Measurements from ENCODE around the gene WNT5A. TPM values are rescaled to one million over a fixed set of nuclear protein-coding genes. Genes with fewer than 3 reads are reported as not detected.

WNT5A gene
- total and polyA plus RNA-seq, 2 donors (not counting 1 experiment from before 2014, with no cell fraction given), result not detected

- Mint-ChIP-seq H3K4me1 (no peaks in the 10 kb centered on the region), H3K27me3 (peaks cover 39% of the 10 kb centered on the region)
- no peak for TF ChIP-seq EZH2 (IDR thresholded peaks at IDR 0.05; ENCODE audit: borderline replicate concordance, insufficient read depth, low read depth, low read length, poor library complexity, severe bottlenecking)
- TF ChIP-seq CTCF (IDR thresholded peaks at IDR 0.05), result no peak
Measured at GRCh38 chr3:55473788-55474187, 13.3 kb downstream of the WNT5A start.

GRCh38 chr3:55471522-55472280 is 15.4 kb downstream of the WNT5A start:
- no peak overlapping the region for H3K27ac ChIP-seq (ENCODE audit: low read length in 2 of 2)
- H3K36me3 ChIP-seq (replicated peaks in 1 of 2; ENCODE audit: control extremely low read depth in 1 of 2, control insufficient read depth in 1 of 2, extremely low read depth in 1 of 2, insufficient read depth in 2 of 2, low read length in 1 of 2), result no peaks in the 10 kb centered on the region
- DNase-seq (no peak), ATAC-seq (ENCODE audit: low read depth) (no peak)
- TF ChIP-seq CTCF (IDR thresholded peaks at IDR 0.05) (no peak), EZH2 (IDR thresholded peaks at IDR 0.05; ENCODE audit: borderline replicate concordance, insufficient read depth, low read depth, low read length, poor library complexity, severe bottlenecking) (no peak)
- no peak overlapping the region for H3K9ac ChIP-seq (ENCODE audit: low read length)
- intact Hi-C loops (cut with micrococcal nuclease), result no loop called here
- no peak overlapping the region for H2AFZ ChIP-seq (ENCODE audit: insufficient read depth, low read depth, low read length, poor library complexity, severe bottlenecking)
- ChIA-PET CTCF (no interaction called here), POLR2A (no interaction called here)
- peaks cover 31% of the 10 kb centered on the region for H3K27me3 Mint-ChIP-seq
- no peak overlapping the region for H3K27ac Mint-ChIP-seq
- H3K4me3 ChIP-seq (ENCODE audit: control extremely low read depth in 1 of 5, extremely low read depth in 1 of 5, insufficient read depth in 1 of 5, low read depth in 2 of 5, low read length in 4 of 5), result no peak overlapping the region
- H4K20me1 ChIP-seq (ENCODE audit: control insufficient read depth, insufficient read depth, low read length, poor library complexity, severe bottlenecking), result no peaks in the 10 kb centered on the region
- H3K9me3 Mint-ChIP-seq (ENCODE audit: insufficient read depth), result no peaks in the 10 kb centered on the region
- no peak overlapping the region for H3K4me2 ChIP-seq (replicated peaks; ENCODE audit: low read depth, low read length, poor library complexity, severe bottlenecking)
- no peaks in the 10 kb centered on the region for H3K4me1 Mint-ChIP-seq
- peaks cover 0 to 5% (median 0%) of the 10 kb centered on the region in 3 donors for H3K9me3 ChIP-seq (ENCODE audit: control extremely low read depth in 1 of 3, control insufficient read depth in 2 of 3, insufficient read depth in 1 of 3, low read length in 2 of 3)
- 78% methylated on average over 6 of the region's 8 CpGs for WGBS (ENCODE audit: insufficient coverage)
- H3K4me3 Mint-ChIP-seq, result no peak overlapping the region
- no peaks in the 10 kb centered on the region for H3K79me2 ChIP-seq (ENCODE audit: control insufficient read depth, insufficient read depth, low read length)
- no peaks in the 10 kb centered on the region for H3K4me1 ChIP-seq (ENCODE audit: control insufficient read depth in 2 of 2, insufficient read depth in 2 of 2, low read length in 2 of 2)
- peaks cover 0 to 2% (median 0%) of the 10 kb centered on the region in 4 experiments for H3K27me3 ChIP-seq (replicated peaks in 1 of 4; ENCODE audit: control extremely low read depth in 1 of 4, control insufficient read depth in 3 of 4, insufficient read depth in 4 of 4, low read length in 3 of 4)

More at GRCh38 chr3:55473788-55474187, 13.3 kb downstream of the WNT5A start:
- intact Hi-C loops (cut with micrococcal nuclease), result no loop called here
- H3K4me2 ChIP-seq (replicated peaks; ENCODE audit: low read depth, low read length, poor library complexity, severe bottlenecking), result no peak overlapping the region
- no peak overlapping the region for H3K4me3 Mint-ChIP-seq
- no peaks in the 10 kb centered on the region for H3K79me2 ChIP-seq (ENCODE audit: control insufficient read depth, insufficient read depth, low read length)
- no peak overlapping the region for H3K9ac ChIP-seq (ENCODE audit: low read length)
- DNase-seq (no peak), ATAC-seq (ENCODE audit: low read depth) (no peak)
- H3K27ac ChIP-seq (ENCODE audit: low read length in 2 of 2), result no peak overlapping the region
- peaks cover 0 to 2% (median 0%) of the 10 kb centered on the region in 4 experiments for H3K27me3 ChIP-seq (replicated peaks in 1 of 4; ENCODE audit: control extremely low read depth in 1 of 4, control insufficient read depth in 3 of 4, insufficient read depth in 4 of 4, low read length in 3 of 4)
- 81% methylated on average over 6 of the region's 6 CpGs for WGBS (ENCODE audit: insufficient coverage)
- no peaks in the 10 kb centered on the region for H3K9me3 Mint-ChIP-seq (ENCODE audit: insufficient read depth)
- no peak overlapping the region for H3K27ac Mint-ChIP-seq
- peaks cover 0 to 5% (median 0%) of the 10 kb centered on the region in 3 donors for H3K9me3 ChIP-seq (ENCODE audit: control extremely low read depth in 1 of 3, control insufficient read depth in 2 of 3, insufficient read depth in 1 of 3, low read length in 2 of 3)
- H3K4me1 ChIP-seq (ENCODE audit: control insufficient read depth in 2 of 2, insufficient read depth in 2 of 2, low read length in 2 of 2), result no peaks in the 10 kb centered on the region
- H2AFZ ChIP-seq (ENCODE audit: insufficient read depth, low read depth, low read length, poor library complexity, severe bottlenecking), result no peak overlapping the region
- POLR2A ChIA-PET, result no interaction called here
- no peaks in the 10 kb centered on the region for H3K36me3 ChIP-seq (replicated peaks in 1 of 2; ENCODE audit: control extremely low read depth in 1 of 2, control insufficient read depth in 1 of 2, extremely low read depth in 1 of 2, insufficient read depth in 2 of 2, low read length in 1 of 2)
- no peak overlapping the region for H3K4me3 ChIP-seq (ENCODE audit: control extremely low read depth in 1 of 5, extremely low read depth in 1 of 5, insufficient read depth in 1 of 5, low read depth in 2 of 5, low read length in 4 of 5)
- CTCF ChIA-PET, result no interaction called here
- H4K20me1 ChIP-seq (ENCODE audit: control insufficient read depth, insufficient read depth, low read length, poor library complexity, severe bottlenecking), result no peaks in the 10 kb centered on the region
